ENCODE results near the gene ENAM. TPM values are rescaled to one million over a fixed set of nuclear protein-coding genes. Genes with fewer than 3 reads are reported as not detected.

Gene ENAM
- total RNA-seq, 1 experiment from 2014 or later, result not detected

- ChIA-PET POLR2A (no interaction called here), CTCF (interaction anchor here (0.8 kb wide), 1 partner anchor 416 kb away, joined by 3 read pairs; no protein-coding TSS in a partner anchor), RAD21 (ENCODE audit: low non-redundant PET in 1 of 2, low total read pairs in 2 of 2, uncharacterized antibody in 2 of 2, unreplicated experiment in 2 of 2) (no interaction called here)
- no peak overlapping the region for H3K4me2 ChIP-seq (ENCODE audit: low read length)
- no peaks in the 10 kb centered on the region for H3K79me2 ChIP-seq (ENCODE audit: insufficient read depth, low read length)
- TF ChIP-seq ZNF274 (IDR thresholded peaks at IDR 0.05; ENCODE audit: low read depth, low read length), result no peak
- TF ChIP-seq CEBPB (IDR thresholded peaks at IDR 0.05; ENCODE audit: low read depth), result no peak
- no peak for TF ChIP-seq RAD21 (IDR thresholded peaks at IDR 0.05; ENCODE audit: low read depth)
- TF ChIP-seq JUND (IDR thresholded peaks at IDR 0.05), result no peak
- no peak for TF ChIP-seq POLR2AphosphoS5 (IDR thresholded peaks at IDR 0.05; ENCODE audit: low read depth, low read length)
- TF ChIP-seq YY1 (IDR thresholded peaks at IDR 0.05; ENCODE audit: extremely low read depth, insufficient replicate concordance, low read depth, low read length), result no peak
- no peak for TF ChIP-seq REST (IDR thresholded peaks at IDR 0.05; ENCODE audit: low read depth)
- TF ChIP-seq FOSL1 (IDR thresholded peaks at IDR 0.05; ENCODE audit: low read depth), result no peak
- TF ChIP-seq ELF1 (IDR thresholded peaks at IDR 0.05; ENCODE audit: borderline replicate concordance, low read depth), result no peak
- no peak for TF ChIP-seq ATF3 (IDR thresholded peaks at IDR 0.05)
- no peak for TF ChIP-seq EGR1 (IDR thresholded peaks at IDR 0.05; ENCODE audit: low read depth)
- TF ChIP-seq, protein P1, sequence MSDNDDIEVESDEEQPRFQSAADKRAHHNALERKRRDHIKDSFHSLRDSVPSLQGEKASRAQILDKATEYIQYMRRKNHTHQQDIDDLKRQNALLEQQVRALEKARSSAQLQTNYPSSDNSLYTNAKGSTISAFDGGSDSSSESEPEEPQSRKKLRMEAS (IDR thresholded peaks at IDR 0.05), result no peak
- no peak for TF ChIP-seq ZFX (IDR thresholded peaks at IDR 0.05)
- no peak for TF ChIP-seq CTCF (IDR thresholded peaks at IDR 0.05 in 2 of 3, conservative IDR thresholded peaks at IDR 0.05 in 1 of 3; ENCODE audit: borderline replicate concordance in 1 of 3, insufficient read depth in 1 of 3, low read depth in 2 of 3, low read length in 2 of 3)
- no peak for TF ChIP-seq CBX3 (IDR thresholded peaks at IDR 0.05; ENCODE audit: low read depth)
- TF ChIP-seq SP1 (IDR thresholded peaks at IDR 0.05; ENCODE audit: low read depth), result no peak
- no peaks in the 10 kb centered on the region for H4K20me1 ChIP-seq (ENCODE audit: insufficient read depth)
- H3K9me2 ChIP-seq (ENCODE audit: insufficient read depth), result no peaks in the 10 kb centered on the region
- DNase-seq (ENCODE audit: low read depth, low spot score) (no peak), ATAC-seq (no peak)
- H3K27me3 ChIP-seq (ENCODE audit: insufficient read depth, low read length), result no peaks in the 10 kb centered on the region
- no TSS peak for BruUV-seq (replicated peaks)
- no peaks in the 10 kb centered on the region for H3K4me1 ChIP-seq (ENCODE audit: control insufficient read depth in 1 of 2, insufficient read depth in 2 of 2, low read length in 2 of 2)
- no peak overlapping the region for H2AFZ ChIP-seq (ENCODE audit: low read depth, low read length, poor library complexity, severe bottlenecking)
- no peak overlapping the region for H3K9ac ChIP-seq (ENCODE audit: low read length)
- H3K36me3 ChIP-seq (ENCODE audit: control insufficient read depth in 1 of 2, insufficient read depth in 2 of 2, low read length in 2 of 2), result no peaks in the 10 kb centered on the region
- intact Hi-C loops (cut with micrococcal nuclease), result no loop called here
- H3K9me3 ChIP-seq (ENCODE audit: control insufficient read depth in 1 of 2, insufficient read depth in 1 of 2, low read depth in 1 of 2, low read length in 2 of 2), result no peaks in the 10 kb centered on the region
- no peak overlapping the region for H3K4me3 ChIP-seq (replicated peaks in 1 of 2; ENCODE audit: low read depth in 1 of 2, low read length in 2 of 2)
- H3K27ac ChIP-seq (ENCODE audit: low read depth, low read length), result no peak overlapping the region
Measured at GRCh38 chr4:70594196-70594595, 34.3 kb upstream of the ENAM start.
